Neural crest cell (in vitro differentiated cells): ENCODE results near the gene TMEM86A. TPM values are rescaled to one million over a fixed set of nuclear protein-coding genes. Genes with fewer than 3 reads are reported as not detected.

Experiments
- DNase-seq: peaks from one replicate; pipeline ENCODE4 v3.0.0; 2021; ENCODE audit warnings: low read depth, mixed read lengths, low spot score
- H3K27ac Mint-ChIP-seq: one replicate; pipeline ENCODE4 v1.8.0; 2021; ENCODE audit warnings: mild to moderate bottlenecking, mixed read lengths; ENCODE audit not compliant: unreplicated experiment
- H3K27me3 Mint-ChIP-seq: 2 replicates; pipeline ENCODE4 v1.8.0; 2021; ENCODE audit warnings: low read depth, mild to moderate bottlenecking, mixed read lengths
- H3K36me3 Mint-ChIP-seq: 2 replicates; pipeline ENCODE4 v1.8.0; 2021; ENCODE audit warnings: low read depth, mild to moderate bottlenecking, mixed read lengths
- H3K4me1 Mint-ChIP-seq: 2 replicates; pipeline ENCODE4 v1.8.0; 2021; ENCODE audit warnings: mixed read lengths
- H3K4me3 Mint-ChIP-seq: one replicate; pipeline ENCODE4 v1.8.0; 2021; ENCODE audit warnings: mild to moderate bottlenecking, mixed read lengths
- H3K9me3 Mint-ChIP-seq: 2 replicates; pipeline ENCODE4 v1.8.0; 2021; ENCODE audit warnings: mixed read lengths
- CTCF ChIP-seq: fragments of 200-600 bp; sonication (generic); conservative IDR thresholded peaks from 2 replicates; pipeline ENCODE4 v1.5.0; 2021; ENCODE audit warnings: antibody characterized with exemption, mild to moderate bottlenecking
- total RNA-seq: library from RNA; stranded (reverse); gene quantifications from 2 replicates; pipeline ENCODE4 v1.2.1, GENCODE V29; 2021

TMEM86A gene
- total RNA-seq, 1 donor from 2014 or later, result 1.7 TPM

DNA sequence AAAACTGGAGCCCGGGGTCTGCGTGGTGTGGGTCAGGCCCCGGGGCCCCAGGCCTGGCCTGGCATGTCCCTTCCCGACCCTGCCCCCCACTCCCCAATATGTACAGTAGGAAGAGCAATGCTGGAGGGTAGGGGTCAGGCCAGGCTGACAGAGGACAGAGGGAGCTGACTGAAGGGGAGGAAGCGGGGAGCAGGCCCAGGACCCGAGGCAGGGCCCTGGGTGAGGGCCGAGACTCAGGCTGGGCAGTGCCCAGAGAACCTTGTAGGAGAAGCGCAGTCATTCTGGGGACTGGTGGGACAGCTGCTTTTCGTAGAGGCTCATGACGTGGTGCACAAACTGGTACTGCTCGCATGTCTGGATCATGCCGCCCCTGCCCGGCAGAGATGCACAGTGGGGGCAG lies 30.1 kb downstream of the TMEM86A start:
- DNase-seq, result no peak
- no peak for TF ChIP-seq CTCF
- Mint-ChIP-seq H3K9me3 (no peaks in the 10 kb centered on the region), H3K36me3 (no peaks in the 10 kb centered on the region), H3K27ac (no peak overlapping the region), H3K4me1 (peaks cover 6% of the 10 kb centered on the region), H3K4me3 (no peak overlapping the region), H3K27me3 (peaks cover 3% of the 10 kb centered on the region)

DNA sequence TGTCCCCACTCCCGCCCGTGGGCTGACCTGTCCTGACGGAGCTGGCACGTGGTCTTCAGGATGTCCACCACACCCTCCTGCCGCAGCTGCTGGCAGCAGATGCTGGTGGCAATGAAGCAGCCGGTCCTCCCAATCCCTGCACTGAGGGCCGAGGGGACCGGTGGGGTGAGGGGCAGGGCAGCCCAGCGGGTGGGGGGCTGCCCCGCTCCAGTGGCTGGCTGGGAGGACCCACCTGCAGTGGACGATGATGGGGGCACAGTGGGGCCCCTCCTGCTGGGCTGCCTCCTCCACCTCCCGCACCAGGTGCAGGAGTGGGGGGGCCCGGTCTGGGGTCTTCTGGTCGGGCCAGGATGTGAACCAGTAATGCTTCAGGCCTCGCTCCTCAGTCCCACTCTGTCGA lies 30.8 kb downstream of the TMEM86A start:
- peaks cover 3% of the 10 kb centered on the region for H3K27me3 Mint-ChIP-seq
- TF ChIP-seq CTCF, result no peak
- no peaks in the 10 kb centered on the region for H3K36me3 Mint-ChIP-seq
- H3K4me3 Mint-ChIP-seq, result no peak overlapping the region
- no peaks in the 10 kb centered on the region for H3K9me3 Mint-ChIP-seq
- peaks cover 6% of the 10 kb centered on the region for H3K4me1 Mint-ChIP-seq
- no peak overlapping the region for H3K27ac Mint-ChIP-seq
- no peak for DNase-seq

GRCh38 chr11:18730020-18730419 lies 31.4 kb downstream of the TMEM86A start:
- Mint-ChIP-seq H3K36me3 (no peaks in the 10 kb centered on the region), H3K4me3 (no peak overlapping the region), H3K27me3 (peaks cover 3% of the 10 kb centered on the region), H3K9me3 (no peaks in the 10 kb centered on the region), H3K4me1 (peaks cover 6% of the 10 kb centered on the region), H3K27ac (no peak overlapping the region)
- no peak for DNase-seq
- no peak for TF ChIP-seq CTCF

DNA sequence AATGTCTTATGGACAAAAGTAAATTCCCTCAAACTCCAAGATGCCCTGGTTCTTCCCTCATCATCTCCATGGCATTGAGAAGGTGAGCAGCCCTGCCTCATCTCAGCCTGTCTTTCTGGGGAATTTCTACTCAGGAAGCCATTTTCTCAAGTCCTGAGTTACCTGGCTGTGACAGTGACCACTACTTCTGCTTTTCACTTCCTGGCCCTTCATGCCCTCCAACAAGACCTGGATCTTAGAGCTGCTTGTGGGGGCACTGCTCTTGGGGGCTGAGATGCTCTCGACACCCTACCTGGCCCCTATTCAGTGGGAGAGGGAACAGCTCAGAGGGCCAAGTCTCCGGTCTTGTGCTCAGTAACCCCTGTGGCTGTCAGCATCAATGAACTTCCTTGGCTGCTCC lies 32.9 kb downstream of the TMEM86A start:
- no peak for TF ChIP-seq CTCF
- no peaks in the 10 kb centered on the region for H3K27me3 Mint-ChIP-seq
- H3K36me3 Mint-ChIP-seq, result no peaks in the 10 kb centered on the region
- H3K27ac Mint-ChIP-seq, result no peak overlapping the region
- H3K4me1 Mint-ChIP-seq, result peaks cover 6% of the 10 kb centered on the region
- DNase-seq, result no peak
- H3K9me3 Mint-ChIP-seq, result no peaks in the 10 kb centered on the region
- H3K4me3 Mint-ChIP-seq, result no peak overlapping the region

GRCh38 chr11:18731949-18732821 lies 33.6 kb downstream of the TMEM86A start:
- no peak overlapping the region for H3K4me3 Mint-ChIP-seq
- TF ChIP-seq CTCF, result peak; percentile 92
- no peaks in the 10 kb centered on the region for H3K9me3 Mint-ChIP-seq
- DNase-seq, result peak; percentile 79
- no peaks in the 10 kb centered on the region for H3K27me3 Mint-ChIP-seq
- no peak overlapping the region for H3K27ac Mint-ChIP-seq
- no peaks in the 10 kb centered on the region for H3K36me3 Mint-ChIP-seq
- peaks cover 6% of the 10 kb centered on the region for H3K4me1 Mint-ChIP-seq
